WERI-Rb-1 (cell line): ENCODE results near the gene CFAP43.

Source experiments
- DNase-seq: peaks from one replicate; pipeline ENCODE4 v3.0.0-alpha.2; 2020
- H3K27ac ChIP-seq: fragments of 250-450 bp; sonication (Bioruptor Pico); 2 replicates; pipeline ENCODE4 v1.5.1; 2020; ENCODE audit warnings: mild to moderate bottlenecking, moderate library complexity
- H3K27me3 ChIP-seq: fragments of 250-450 bp; sonication (Bioruptor Pico); 2 replicates; pipeline ENCODE4 v1.5.1; 2021; ENCODE audit warnings: mild to moderate bottlenecking, low read depth, moderate library complexity; ENCODE audit not compliant: insufficient read depth, severe bottlenecking
- H3K36me3 ChIP-seq: fragments of 250-450 bp; sonication (Bioruptor Pico); 2 replicates; pipeline ENCODE4 v1.5.1; 2020; ENCODE audit warnings: mild to moderate bottlenecking, moderate library complexity
- H3K4me3 ChIP-seq: 2 replicates; pipeline ENCODE4 v1.5.1; 2011; ENCODE audit warnings: low read depth, mild to moderate bottlenecking, control low read depth, low read length
- H3K9me3 ChIP-seq: fragments of 250-450 bp; sonication (Bioruptor Pico); 2 replicates; pipeline ENCODE4 v1.5.1; 2021; ENCODE audit warnings: mild to moderate bottlenecking, moderate library complexity; ENCODE audit not compliant: severe bottlenecking
- CTCF ChIP-seq: IDR thresholded peaks from 2 replicates; pipeline ENCODE4 v1.5.1; 2011; ENCODE audit warnings: low read depth, mild to moderate bottlenecking, control low read depth, inconsistent platforms, low read length

CFAP43 gene

GRCh38 chr10:104267721-104268404, 35.7 kb upstream of the CFAP43 start:
- TF ChIP-seq CTCF = no peak
- Histone ChIP-seq H3K9me3 (no peaks in the 10 kb centered on the region), H3K27ac (peak overlapping the region; percentile 83), H3K4me3 (peak overlapping the region; percentile 90), H3K36me3 (peaks cover 39% of the 10 kb centered on the region), H3K27me3 (no peaks in the 10 kb centered on the region)
- no peak for DNase-seq

DNA sequence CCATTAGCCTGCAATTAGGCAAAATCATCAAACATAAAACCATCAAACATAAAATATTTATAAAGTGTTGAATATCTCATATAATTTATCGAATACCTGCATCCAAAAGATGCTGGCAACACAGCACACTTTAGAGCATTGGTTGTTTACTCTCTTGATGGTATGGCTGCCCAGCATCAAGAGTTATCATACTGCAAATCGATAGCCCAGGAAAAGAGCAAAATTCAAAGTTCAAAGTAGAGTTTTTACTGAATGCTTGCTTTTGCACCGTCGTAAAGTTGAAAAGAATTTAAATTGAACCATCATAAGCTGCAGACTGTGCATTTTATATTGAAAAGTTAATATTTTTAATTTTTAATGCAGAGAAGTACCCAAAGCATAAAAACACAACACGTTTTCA, 32.6 kb upstream of the CFAP43 start:
- no peak for TF ChIP-seq CTCF
- H3K36me3 ChIP-seq = peaks cover 70% of the 10 kb centered on the region
- H3K27ac ChIP-seq = no peak overlapping the region
- H3K4me3 ChIP-seq = no peak overlapping the region
- no peaks in the 10 kb centered on the region for H3K27me3 ChIP-seq
- no peaks in the 10 kb centered on the region for H3K9me3 ChIP-seq
- no peak for DNase-seq

GRCh38 chr10:104262055-104262454, 29.9 kb upstream of the CFAP43 start:
- no peak overlapping the region for H3K4me3 ChIP-seq
- no peaks in the 10 kb centered on the region for H3K9me3 ChIP-seq
- peaks cover 77% of the 10 kb centered on the region for H3K36me3 ChIP-seq
- no peak overlapping the region for H3K27ac ChIP-seq
- DNase-seq = no peak
- no peaks in the 10 kb centered on the region for H3K27me3 ChIP-seq
- TF ChIP-seq CTCF = no peak

- no peaks in the 10 kb centered on the region for H3K9me3 ChIP-seq
- no peaks in the 10 kb centered on the region for H3K27me3 ChIP-seq
- no peak for TF ChIP-seq CTCF
- peaks cover 71% of the 10 kb centered on the region for H3K36me3 ChIP-seq
- H3K27ac ChIP-seq = no peak overlapping the region
- H3K4me3 ChIP-seq = no peak overlapping the region
- no peak for DNase-seq
Observed at GRCh38 chr10:104260775-104261115, 28.6 kb upstream of the CFAP43 start.

GRCh38 chr10:104259999-104260774, 28.0 kb upstream of the CFAP43 start:
- no peaks in the 10 kb centered on the region for H3K9me3 ChIP-seq
- no peak for TF ChIP-seq CTCF
- peaks cover 65% of the 10 kb centered on the region for H3K36me3 ChIP-seq
- DNase-seq = no peak
- no peak overlapping the region for H3K27ac ChIP-seq
- H3K4me3 ChIP-seq = no peak overlapping the region
- H3K27me3 ChIP-seq = no peaks in the 10 kb centered on the region
